PC-9 (cell line): ENCODE results near the gene LCA5.

Source experiments
- CTCF ChIP-seq: fragments of 200-600 bp; sonication (generic); conservative IDR thresholded peaks from 2 replicates; pipeline ENCODE4 v1.6.1; 2017; ENCODE audit warnings: mixed run types, antibody characterized with exemption, mild to moderate bottlenecking, moderate library complexity
- EZH2 ChIP-seq: fragments of 200-600 bp; sonication (generic); IDR thresholded peaks from 2 replicates; pipeline ENCODE4 v1.8.0; 2017; ENCODE audit warnings: antibody characterized with exemption, low read depth

DNA sequence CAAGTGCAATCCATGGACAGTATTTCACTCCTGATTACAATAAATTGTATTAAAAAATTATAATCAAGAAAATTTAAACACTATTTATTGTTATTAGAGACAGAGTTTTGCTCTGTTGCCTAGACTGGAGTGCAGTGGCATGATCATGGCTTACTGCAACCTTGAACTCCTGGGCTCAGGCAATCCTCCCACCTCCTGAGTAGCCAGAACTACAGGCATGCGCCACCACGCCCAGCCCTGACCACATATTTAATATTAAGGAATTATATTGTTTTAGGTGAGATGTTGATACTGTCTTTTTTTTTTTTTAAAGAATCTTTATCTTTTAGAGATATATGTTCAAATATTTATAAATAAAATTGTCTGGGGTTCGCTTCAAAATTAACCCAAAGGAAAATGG is 14.6 kb downstream of the LCA5 start:
- TF ChIP-seq CTCF (no peak), EZH2 (no peak)
